B cell (primary cell): ENCODE data around the gene EGFLAM. TPM values are rescaled to one million over a fixed set of nuclear protein-coding genes. Genes with fewer than 3 reads are reported as not detected.

ENCODE experiments used
- ATAC-seq: fragments of 200-7000 bp; cut with Tn5 transposase; one replicate; pipeline ENCODE4 v1.10.0; 2021; ENCODE audit warnings: low read depth, mild to moderate bottlenecking, moderate number of reproducible peaks, moderate library complexity
- CTCF ChIA-PET: fragments of 350-600 bp; sonication (Branson Sonifier 250); formaldehyde crosslinking; loops from one replicate; lab custom pipeline; 2021; ENCODE audit warnings: antibody characterized with exemption, inconsistent platforms; lab: Charles Lee
- POLR2A ChIA-PET: fragments of 350-600 bp; sonication (Branson Sonifier 250); formaldehyde crosslinking; loops from one replicate; lab custom pipeline; 2021; ENCODE audit warnings: antibody characterized with exemption; lab: Charles Lee
- DNase-seq: peaks from one replicate; pipeline ENCODE4 v3.0.0; 2013
- H2AFZ ChIP-seq: 2 replicates; pipeline ENCODE4 v1.6.1; 2012; ENCODE audit warnings: mild to moderate bottlenecking, low read depth, low read length; ENCODE audit not compliant: insufficient read depth, poor library complexity, severe bottlenecking
- H3K27ac ChIP-seq, 2 donors: 1 replicate in 1 of 2; 2 replicates in 1 of 2; pipeline ENCODE4 v1.5.1; 2012 to 2013; ENCODE audit warnings: low read length in 2 of 2, mild to moderate bottlenecking in 2 of 2, moderate library complexity in 1 of 2
- H3K27me3 ChIP-seq, 4 experiments: fragments of 200-600 bp in 1 of 4; sonication (generic) in 1 of 4; replicated peaks in 1 of 4; 1 replicate in 2 of 4; 2 replicates in 2 of 4; pipeline versions ENCODE4 v1.6.1 to v1.7.0; 2013 to 2016; ENCODE audit warnings: low read length in 3 of 4, mild to moderate bottlenecking in 2 of 4, mixed read lengths in 1 of 4, moderate library complexity in 1 of 4; ENCODE audit not compliant: insufficient read depth in 4 of 4, control insufficient read depth in 3 of 4; ENCODE audit errors: control extremely low read depth in 1 of 4
- H3K36me3 ChIP-seq, 2 experiments: replicated peaks in 1 of 2; 1 replicate in 1 of 2; 2 replicates in 1 of 2; pipeline versions ENCODE4 v1.6.1 to v1.7.1; 2013; ENCODE audit warnings: low read length in 1 of 2; ENCODE audit not compliant: insufficient read depth in 2 of 2, control insufficient read depth in 1 of 2; ENCODE audit errors: control extremely low read depth in 1 of 2, extremely low read depth in 1 of 2
- H3K4me1 ChIP-seq, 2 donors: fragments of 200-600 bp in 1 of 2; sonication (generic) in 1 of 2; 1 replicate in 1 of 2; 2 replicates in 1 of 2; pipeline versions ENCODE4 v1.5.1 to v1.6.1; 2013 to 2017; ENCODE audit warnings: low read length in 2 of 2; ENCODE audit not compliant: control insufficient read depth in 2 of 2, insufficient read depth in 2 of 2
- H3K4me2 ChIP-seq: replicated peaks from 2 replicates; pipeline ENCODE3; 2012; ENCODE audit warnings: mild to moderate bottlenecking, low read depth, low read length; ENCODE audit not compliant: poor library complexity, severe bottlenecking
- H3K4me3 ChIP-seq, 5 experiments: fragments of 200-600 bp in 1 of 5; sonication (generic) in 1 of 5; 1 replicate in 3 of 5; 2 replicates in 2 of 5; pipeline versions ENCODE4 v1.5.1 to v1.7.0; 2011 to 2016; ENCODE audit warnings: low read length in 4 of 5, mild to moderate bottlenecking in 4 of 5, low read depth in 2 of 5, control low read depth in 1 of 5, moderate library complexity in 1 of 5; ENCODE audit not compliant: insufficient read depth in 1 of 5; ENCODE audit errors: control extremely low read depth in 1 of 5, extremely low read depth in 1 of 5
- H3K79me2 ChIP-seq: fragments of 200-600 bp; sonication (generic); one replicate; pipeline ENCODE4 v1.6.0; 2016; ENCODE audit warnings: low read length; ENCODE audit not compliant: control insufficient read depth, insufficient read depth
- H3K9ac ChIP-seq: fragments of 200-600 bp; sonication (generic); 2 replicates; pipeline ENCODE4 v1.6.1; 2017; ENCODE audit warnings: mild to moderate bottlenecking, low read length, moderate library complexity
- H3K9me3 ChIP-seq, 3 donors: one replicate each; pipeline versions ENCODE4 v1.6.1 to v1.7.1; 2013; ENCODE audit warnings: low read length in 2 of 3; ENCODE audit not compliant: control insufficient read depth in 2 of 3, insufficient read depth in 1 of 3; ENCODE audit errors: control extremely low read depth in 1 of 3
- H4K20me1 ChIP-seq: 2 replicates; pipeline ENCODE4 v1.6.0; 2012; ENCODE audit warnings: mild to moderate bottlenecking, low read length; ENCODE audit not compliant: insufficient read depth, control insufficient read depth, poor library complexity, severe bottlenecking
- H3K27ac Mint-ChIP-seq: one replicate; pipeline ENCODE4 v1.8.0; 2021; ENCODE audit warnings: mixed read lengths
- H3K27me3 Mint-ChIP-seq: one replicate; pipeline ENCODE4 v1.8.0; 2021; ENCODE audit warnings: mixed read lengths
- H3K4me1 Mint-ChIP-seq: one replicate; pipeline ENCODE4 v1.8.0; 2021; ENCODE audit warnings: mixed read lengths
- H3K4me3 Mint-ChIP-seq: one replicate; pipeline ENCODE4 v1.8.0; 2021; ENCODE audit warnings: mixed read lengths
- H3K9me3 Mint-ChIP-seq: one replicate; pipeline ENCODE4 v1.8.0; 2022; ENCODE audit warnings: mixed read lengths; ENCODE audit not compliant: insufficient read depth
- EZH2 ChIP-seq: IDR thresholded peaks from 2 replicates; pipeline ENCODE4 v1.6.1; 2012; ENCODE audit warnings: borderline replicate concordance, low read depth, mild to moderate bottlenecking, moderate library complexity, low read length; ENCODE audit not compliant: insufficient read depth, poor library complexity, severe bottlenecking
- WGBS: methylation state at CpG from one replicate; pipeline ENCODE4 v1.1.5; 2013; ENCODE audit warnings: missing lambda C conversion rate; ENCODE audit not compliant: insufficient coverage; 5-methylcytosine and 5-hydroxymethylcytosine counted together
- intact Hi-C: fragments of 100-400 bp; cut with micrococcal nuclease; formaldehyde crosslinking; loops from one replicate; pipeline ENCODE4 v1.10.0; 2022
- polyA plus RNA-seq: library from polyadenylated mRNA; depleted of rRNA; stranded (reverse); fragments of >200 nt; gene quantifications from 2 replicates; pipeline ENCODE4 v1.2.3, GENCODE V29; 2012
- total RNA-seq, 2 donors: library from RNA; stranded (reverse); fragments of 120-200 nt in 1 of 2; gene quantifications; 1 replicate in 1 of 2; 2 replicates in 1 of 2; pipeline versions ENCODE4 v1.2.3 to v1.2.4, GENCODE V29; 2013 to 2022
- TF ChIP-seq, protein P1 (sequence below): fragments of 200-600 bp; IDR thresholded peaks from one replicate; pipeline ENCODE4 v1.8.0; 2022; ENCODE audit warnings: antibody characterized with exemption, mild to moderate bottlenecking

Gene EGFLAM
- total and polyA plus RNA-seq, 2 donors (not counting 1 experiment from before 2014, with no cell fraction given) = not detected

DNA sequence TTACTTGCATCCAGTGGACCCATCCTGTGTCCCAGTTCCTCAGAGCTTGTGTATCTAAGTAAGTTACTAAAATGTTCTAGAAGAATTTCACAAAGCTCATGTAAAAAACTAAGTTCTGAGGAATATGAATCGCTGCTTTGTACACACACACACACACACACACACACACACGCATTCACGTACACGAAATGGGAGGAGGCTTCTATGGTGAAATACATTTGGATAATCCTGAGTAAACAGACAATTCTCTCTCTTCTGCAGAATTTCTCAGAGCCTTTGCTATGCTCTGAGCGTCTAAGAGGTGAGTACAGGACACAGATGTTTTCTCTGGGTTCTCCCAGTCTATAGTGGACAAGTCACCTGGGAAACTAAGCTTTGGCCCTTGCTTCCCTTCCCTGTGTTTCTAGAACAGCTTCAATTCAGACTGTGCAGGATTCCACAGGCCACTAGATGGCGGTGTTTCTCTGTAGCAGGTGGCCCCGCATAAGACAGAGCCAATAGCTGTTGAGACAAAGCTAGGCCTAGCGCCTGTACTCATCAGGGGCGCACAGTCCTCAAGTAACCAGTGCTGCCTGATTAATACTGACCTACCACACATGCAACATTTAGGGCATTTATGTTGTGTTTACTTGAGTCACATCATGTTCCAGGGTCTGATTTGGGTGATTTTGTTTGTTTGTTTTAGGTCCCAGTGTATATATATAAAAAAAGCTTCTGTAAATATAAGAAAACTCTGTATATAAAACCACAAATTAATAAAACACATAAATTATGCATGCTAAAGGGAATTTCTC is 183.3 kb downstream of the EGFLAM start:
- intact Hi-C loops = loop anchor here (1.0 to 10.0 kb wide), 5 partner anchors 115 to 1133 kb away; partner anchors contain the start of gene LIFR
- TF ChIP-seq, protein P1, sequence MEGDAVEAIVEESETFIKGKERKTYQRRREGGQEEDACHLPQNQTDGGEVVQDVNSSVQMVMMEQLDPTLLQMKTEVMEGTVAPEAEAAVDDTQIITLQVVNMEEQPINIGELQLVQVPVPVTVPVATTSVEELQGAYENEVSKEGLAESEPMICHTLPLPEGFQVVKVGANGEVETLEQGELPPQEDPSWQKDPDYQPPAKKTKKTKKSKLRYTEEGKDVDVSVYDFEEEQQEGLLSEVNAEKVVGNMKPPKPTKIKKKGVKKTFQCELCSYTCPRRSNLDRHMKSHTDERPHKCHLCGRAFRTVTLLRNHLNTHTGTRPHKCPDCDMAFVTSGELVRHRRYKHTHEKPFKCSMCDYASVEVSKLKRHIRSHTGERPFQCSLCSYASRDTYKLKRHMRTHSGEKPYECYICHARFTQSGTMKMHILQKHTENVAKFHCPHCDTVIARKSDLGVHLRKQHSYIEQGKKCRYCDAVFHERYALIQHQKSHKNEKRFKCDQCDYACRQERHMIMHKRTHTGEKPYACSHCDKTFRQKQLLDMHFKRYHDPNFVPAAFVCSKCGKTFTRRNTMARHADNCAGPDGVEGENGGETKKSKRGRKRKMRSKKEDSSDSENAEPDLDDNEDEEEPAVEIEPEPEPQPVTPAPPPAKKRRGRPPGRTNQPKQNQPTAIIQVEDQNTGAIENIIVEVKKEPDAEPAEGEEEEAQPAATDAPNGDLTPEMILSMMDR = peak; percentile 94
- TF ChIP-seq EZH2 = no peak
- Mint-ChIP-seq H3K4me1 (no peaks in the 10 kb centered on the region), H3K9me3 (no peaks in the 10 kb centered on the region), H3K4me3 (no peak overlapping the region), H3K27ac (peak overlapping the region; percentile 53), H3K27me3 (peaks cover 51% of the 10 kb centered on the region)
- Histone ChIP-seq H3K4me2 (no peak overlapping the region), H3K27ac (no peak overlapping the region), H2AFZ (no peak overlapping the region), H3K36me3 (no peaks in the 10 kb centered on the region), H3K27me3 (peaks cover 0 to 52% (median 21%) of the 10 kb centered on the region in 4 experiments), H4K20me1 (no peaks in the 10 kb centered on the region), H3K9me3 (peaks cover 0 to 11% (median 0%) of the 10 kb centered on the region in 3 donors), H3K4me1 (no peaks in the 10 kb centered on the region), H3K4me3 (no peak overlapping the region), H3K9ac (no peak overlapping the region), H3K79me2 (no peaks in the 10 kb centered on the region)
- ATAC-seq (peak; percentile 91), DNase-seq (peak; percentile 78)
- ChIA-PET POLR2A (no interaction called here), CTCF (interaction anchor here (0.6 to 3.0 kb wide), 48 partner anchors 8 to 1369 kb away, joined by 3 to 59 read pairs (median 4); partner anchors contain the start of gene FYB1)
- WGBS = 4% methylated on average over 3 of the region's 9 CpGs

DNA sequence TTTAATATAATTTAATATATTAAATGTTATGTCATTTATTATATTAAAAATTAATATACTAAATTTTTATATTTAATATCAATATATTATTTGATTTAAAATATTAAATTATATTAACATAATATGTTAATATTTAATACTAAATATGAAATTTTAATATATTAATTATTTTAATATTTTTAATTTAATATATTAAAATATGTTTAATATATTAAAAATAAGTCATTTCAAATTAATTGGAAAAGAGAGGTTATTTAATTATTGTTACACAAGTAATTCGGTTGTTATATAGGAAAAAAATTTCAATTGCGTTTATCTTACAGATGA is 183.9 kb downstream of the EGFLAM start:
- Mint-ChIP-seq H3K9me3 (no peaks in the 10 kb centered on the region), H3K27ac (no peak overlapping the region), H3K4me3 (no peak overlapping the region), H3K4me1 (no peaks in the 10 kb centered on the region), H3K27me3 (peaks cover 52% of the 10 kb centered on the region)
- Histone ChIP-seq H3K4me1 (no peaks in the 10 kb centered on the region), H3K36me3 (no peaks in the 10 kb centered on the region), H4K20me1 (no peaks in the 10 kb centered on the region), H3K79me2 (no peaks in the 10 kb centered on the region), H3K27me3 (peaks cover 0 to 50% (median 22%) of the 10 kb centered on the region in 4 experiments), H3K9ac (no peak overlapping the region), H2AFZ (no peak overlapping the region), H3K27ac (no peak overlapping the region), H3K4me3 (no peak overlapping the region), H3K4me2 (no peak overlapping the region), H3K9me3 (peaks cover 0 to 11% (median 0%) of the 10 kb centered on the region in 3 donors)
- no CpG with 5 or more reads among the region's 2 CpGs for WGBS
- ATAC-seq (no peak), DNase-seq (no peak)
- ChIA-PET POLR2A (no interaction called here), CTCF (interaction anchor here (0.6 to 3.0 kb wide), 40 partner anchors 9 to 1137 kb away, joined by 3 to 59 read pairs (median 6); partner anchors contain the start of gene FYB1)
- TF ChIP-seq EZH2 = no peak
- TF ChIP-seq, protein P1 = no peak
- intact Hi-C loops = loop anchor here (2.0 to 10.0 kb wide), 3 partner anchors 115 to 1133 kb away; partner anchors contain the start of gene LIFR
